Motor neuron (in vitro differentiated cells): ENCODE results near the gene SHROOM3. TPM values are rescaled to one million over a fixed set of nuclear protein-coding genes. Genes with fewer than 3 reads are reported as not detected.

ENCODE experiments used
- ATAC-seq, 8 experiments: fragments of 200-7000 bp; cut with Tn5 transposase; replicated peaks in 6 of 8; 2 replicates each; pipeline ENCODE4 v1.8.0; 2021; ENCODE audit warnings: mild to moderate bottlenecking in 8 of 8, moderate library complexity in 8 of 8
- H3K27ac ChIP-seq, 2 donors: fragments of 250-450 bp; sonication (Bioruptor Pico); 2 replicates each; pipeline ENCODE4 v1.9.0; 2021; ENCODE audit warnings: antibody characterized with exemption in 2 of 2, mild to moderate bottlenecking in 2 of 2, moderate library complexity in 1 of 2
- H3K4me1 ChIP-seq, 2 donors: fragments of 250-450 bp; sonication (Bioruptor Pico); replicated peaks in 1 of 2; 2 replicates each; pipeline ENCODE4 v1.6.1; 2021; ENCODE audit warnings: antibody characterized with exemption in 2 of 2, mild to moderate bottlenecking in 2 of 2, moderate library complexity in 1 of 2
- H3K4me3 ChIP-seq, 5 donors: fragments of 250-450 bp; sonication (Bioruptor Pico); 2 replicates each; pipeline ENCODE4 v1.9.0; 2021; ENCODE audit warnings: antibody characterized with exemption in 5 of 5, mild to moderate bottlenecking in 5 of 5, moderate library complexity in 4 of 5
- WGBS, 10 experiments: fragments of 450-650 bp; shearing (Covaris generic); methylation state at CpG; one replicate each; pipeline ENCODE4 v1.0.0; 2022; 5-methylcytosine and 5-hydroxymethylcytosine counted together
- in situ Hi-C, 9 experiments: fragments of 400-800 bp; cut with MboI; loops; one replicate each; pipeline ENCODE4 v1.15.0; 2021; ENCODE audit warnings: low sequenced_read_pairs in 9 of 9, low pct_unique_long_range_greater_than_20kb in 2 of 9; ENCODE audit not compliant: unreplicated experiment in 9 of 9
- total RNA-seq, 8 experiments: library from RNA; unstranded; fragments of 300-600 nt; gene quantifications; 2 replicates each; pipeline versions ENCODE4 v1.2.3 to v1.2.4, GENCODE V29; 2022

Gene SHROOM3
- total RNA-seq, 8 experiments from 2014 or later = 0.49 to 51.0 (median 7.9) TPM

DNA sequence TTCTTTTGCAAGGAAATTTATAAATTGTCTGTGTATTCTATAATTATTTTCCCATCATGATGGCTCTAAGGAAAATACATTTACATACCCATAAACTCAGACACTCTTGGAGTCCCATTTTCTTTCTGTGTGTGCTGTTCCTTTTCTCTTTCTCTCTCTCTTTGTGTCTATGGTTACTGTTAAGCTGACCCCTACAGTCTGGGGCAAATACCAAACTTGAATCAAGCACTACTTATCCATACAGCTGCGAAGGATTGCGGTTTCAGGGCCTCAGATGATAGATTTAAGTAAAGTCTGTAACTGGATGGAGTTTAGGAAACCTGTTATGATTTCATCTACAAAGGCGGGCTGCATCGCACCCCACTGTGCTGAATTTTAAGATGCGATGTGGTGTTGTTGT lies 150.2 kb downstream of the SHROOM3 start:
- peak overlapping the region in 1 of 2 donors; percentile 35 for H3K27ac ChIP-seq
- in situ Hi-C loops = no loop called here
- WGBS, 10 experiments = 48 to 100% (median 81%) methylated on average over 2 to 5 of the region's 5 CpGs
- ATAC-seq = peak in 1 of 8 experiments; percentile 14
- H3K4me1 ChIP-seq = peaks cover 41 to 45% of the 10 kb centered on the region in 2 donors
- H3K4me3 ChIP-seq = peak overlapping the region in 1 of 5 donors; percentile 38

DNA sequence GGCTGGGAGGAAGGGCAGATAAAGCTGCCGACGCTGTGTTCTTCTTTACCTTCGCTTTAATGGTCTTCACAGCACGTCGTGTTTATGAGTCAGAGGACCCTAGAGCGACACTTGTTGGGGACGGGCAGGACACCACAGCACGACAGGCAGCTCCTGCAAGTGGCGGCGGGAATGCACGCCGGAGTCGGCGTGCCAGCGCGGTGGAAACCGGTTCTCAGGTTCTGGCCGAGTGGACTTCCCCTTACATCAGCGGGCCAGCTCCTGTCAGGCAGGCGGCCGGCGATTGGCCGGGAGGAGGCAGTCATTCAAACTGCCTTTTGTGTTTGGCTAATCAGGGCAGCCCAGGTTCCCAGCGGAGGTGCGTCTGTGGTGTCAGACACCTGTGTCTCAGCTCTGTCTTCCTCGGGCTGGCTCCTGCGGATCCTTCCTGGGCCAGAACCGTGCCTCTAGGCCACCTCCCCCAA lies 150.9 kb downstream of the SHROOM3 start:
- peaks cover 47 to 51% of the 10 kb centered on the region in 2 donors for H3K4me1 ChIP-seq
- in situ Hi-C loops = no loop called here
- ATAC-seq = peak in 7 of 8 experiments; percentile 20 to 92 (median 89)

DNA sequence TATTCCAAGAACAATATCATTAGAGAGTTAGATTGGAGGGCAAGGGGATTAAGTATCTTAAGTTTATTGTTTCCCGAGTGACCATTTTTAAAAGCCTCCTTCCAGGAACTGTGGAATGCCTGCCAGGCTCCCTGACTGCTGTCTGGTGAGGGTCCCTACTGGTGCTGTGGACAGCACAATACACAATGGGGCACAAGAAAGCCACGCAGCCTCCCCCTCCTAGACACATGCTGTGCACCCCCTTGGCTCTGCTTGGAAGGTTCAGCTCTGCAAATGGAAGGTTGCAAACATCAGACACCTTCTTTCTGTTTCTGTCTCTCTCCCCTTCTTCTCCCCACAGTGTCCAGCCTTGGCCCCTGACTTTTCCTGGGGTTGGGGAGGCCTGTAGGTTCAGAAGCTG lies 153.2 kb downstream of the SHROOM3 start:
- in situ Hi-C loops = no loop called here
- 40 to 100% (median 83%) methylated on average over 1 to 2 of the region's 2 CpGs; no CpG with 5 or more reads in 3 of the 10 experiments for WGBS, 10 experiments
- Histone ChIP-seq H3K27ac (no peak overlapping the region), H3K4me1 (peaks cover 42 to 46% of the 10 kb centered on the region in 2 donors), H3K4me3 (no peak overlapping the region)
- ATAC-seq = no peak

More for the DNA sequence above, 150.9 kb downstream of the SHROOM3 start:
- peak overlapping the region in 1 of 2 donors; percentile 35 for H3K27ac ChIP-seq
- WGBS, 10 experiments = 0 to 56% (median 24%) methylated on average over 2 to 15 of the region's 28 CpGs
- peak overlapping the region; percentile 13 to 38 (median 14) for H3K4me3 ChIP-seq

DNA sequence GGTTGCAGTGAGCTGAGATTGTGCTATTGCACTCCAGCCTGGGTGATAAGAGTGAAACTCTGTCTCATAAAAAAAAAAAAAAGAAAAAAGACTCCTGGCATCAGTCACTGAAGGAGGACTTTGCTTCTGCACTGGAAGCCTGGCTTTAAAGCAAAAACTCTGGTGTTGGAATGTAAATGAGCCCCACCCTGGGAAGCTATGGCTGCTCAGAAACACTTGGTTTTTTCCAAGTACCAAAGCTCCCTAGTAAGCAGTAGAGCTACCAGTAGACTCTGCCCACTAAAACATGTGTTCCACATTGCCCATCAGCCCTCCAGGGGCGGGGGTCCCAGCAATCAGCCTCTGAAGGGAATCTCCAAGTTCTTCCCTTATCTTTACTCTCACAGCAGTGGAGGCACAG lies 154.4 kb downstream of the SHROOM3 start:
- Histone ChIP-seq H3K27ac (no peak overlapping the region), H3K4me1 (peaks cover 40 to 46% of the 10 kb centered on the region in 2 donors), H3K4me3 (no peak overlapping the region)
- 0 to 20% (median 0%) methylated on average over 1 of the region's 1 CpG; no CpG with 5 or more reads in 7 of the 10 experiments for WGBS, 10 experiments
- in situ Hi-C loops = no loop called here
- peak in 3 of 8 experiments; percentile 36 to 68 (median 54) for ATAC-seq

DNA sequence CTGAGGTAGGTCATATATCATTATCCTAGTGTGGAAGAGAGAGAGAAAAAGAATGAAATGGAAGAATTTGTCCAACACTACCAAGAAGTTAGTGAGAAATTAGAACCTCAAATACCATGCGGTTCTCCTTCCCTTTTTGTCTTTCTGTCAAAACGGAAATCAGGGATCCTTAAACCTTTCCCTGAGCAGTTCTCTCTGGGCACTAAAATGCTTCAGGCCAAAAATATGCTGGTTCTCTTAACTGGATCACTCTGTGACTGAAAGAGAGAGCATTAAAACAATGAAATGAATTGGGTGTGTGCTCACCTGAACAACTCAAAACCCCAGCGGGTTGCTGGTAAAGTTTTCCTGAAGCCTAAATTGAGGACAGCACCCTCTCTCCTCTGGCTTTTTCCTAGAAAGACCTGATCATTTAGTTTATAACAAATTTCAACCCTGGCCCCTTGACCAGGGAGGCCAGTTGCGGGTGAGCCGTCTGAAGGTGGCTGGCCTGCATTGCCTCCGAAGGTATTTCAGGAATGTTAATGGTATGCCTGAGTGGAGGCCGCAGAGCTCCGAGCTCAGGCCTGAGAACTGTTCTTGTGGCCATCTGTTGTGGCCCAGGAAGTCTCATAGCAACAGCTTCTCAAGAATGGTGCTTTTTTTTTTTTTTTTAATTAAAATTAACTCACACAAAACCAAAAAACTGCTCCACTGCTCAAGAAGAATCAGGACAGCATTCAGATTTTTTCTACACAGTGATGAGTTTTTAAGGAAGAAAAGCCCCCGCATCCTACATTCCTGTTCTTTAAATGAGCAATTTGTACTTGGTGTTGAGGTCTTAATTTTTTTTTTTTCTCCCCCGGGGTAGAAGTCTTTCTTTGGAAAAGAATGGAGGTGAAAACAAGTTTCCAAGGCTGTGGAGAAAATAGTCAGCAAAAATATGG lies 155.1 kb downstream of the SHROOM3 start:
- WGBS, 10 experiments = 0 to 70% (median 34%) methylated on average over 2 to 10 of the region's 10 CpGs
- Histone ChIP-seq H3K27ac (peak overlapping the region; percentile 45 to 55), H3K4me3 (no peak overlapping the region), H3K4me1 (peaks cover 33 to 45% of the 10 kb centered on the region in 2 donors)
- in situ Hi-C loops = no loop called here
- peak; percentile 48 to 89 (median 58) for ATAC-seq

DNA sequence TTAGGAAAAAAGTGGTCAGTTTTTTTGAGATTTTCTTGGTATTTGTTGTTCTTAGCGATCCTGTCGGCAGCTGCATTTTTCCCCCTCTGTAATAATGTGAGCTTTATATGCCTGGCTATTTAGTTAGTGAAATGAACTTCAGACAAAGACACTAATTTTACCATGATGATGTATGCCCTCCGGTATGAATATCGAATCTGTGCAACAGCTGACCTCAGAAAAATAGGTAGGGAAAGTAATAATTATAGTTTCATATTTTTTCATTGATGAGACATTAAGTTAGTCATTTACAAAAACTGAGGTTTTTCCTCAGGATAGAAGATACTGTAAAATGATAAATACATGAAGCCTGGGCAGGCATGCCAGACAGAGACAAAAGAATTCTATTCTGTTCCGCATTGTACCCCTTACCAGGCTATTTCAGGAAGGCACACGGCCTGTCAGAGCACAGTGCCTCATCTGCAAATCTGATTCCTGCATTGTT lies 155.8 kb downstream of the SHROOM3 start:
- 3 to 62% (median 40%) methylated on average over 1 to 6 of the region's 6 CpGs; no CpG with 5 or more reads in 1 of the 10 experiments for WGBS, 10 experiments
- no peak overlapping the region for H3K4me3 ChIP-seq
- in situ Hi-C loops = no loop called here
- peak overlapping the region; percentile 21 to 33 for H3K27ac ChIP-seq
- peak; percentile 20 to 63 (median 40) for ATAC-seq
- peaks cover 26 to 38% of the 10 kb centered on the region in 2 donors for H3K4me1 ChIP-seq

DNA sequence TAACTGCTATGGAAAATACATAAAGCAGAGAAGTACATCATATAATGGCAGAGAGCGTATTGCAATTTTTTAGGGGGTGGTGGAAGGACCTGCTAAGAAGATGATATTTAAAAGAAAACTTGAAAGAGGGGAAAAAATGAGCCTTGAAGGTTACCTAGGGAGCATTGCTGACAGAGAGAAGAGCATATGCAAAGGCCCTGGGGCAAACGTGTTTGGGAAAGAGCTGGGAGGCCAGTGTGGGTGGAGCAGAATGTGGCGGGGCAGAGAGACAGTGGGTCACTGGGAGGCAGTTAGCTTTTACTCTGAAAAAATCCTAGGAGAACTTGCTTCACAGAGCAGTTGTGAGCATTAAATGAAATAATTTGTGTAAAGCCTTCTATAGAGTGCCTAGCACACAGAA lies 157.0 kb downstream of the SHROOM3 start:
- no peak for ATAC-seq
- Histone ChIP-seq H3K4me3 (no peak overlapping the region), H3K4me1 (peaks cover 20 to 32% of the 10 kb centered on the region in 2 donors), H3K27ac (no peak overlapping the region)
- 61 to 100% (median 80%) methylated on average over 1 to 2 of the region's 3 CpGs; no CpG with 5 or more reads in 2 of the 10 experiments for WGBS, 10 experiments
- in situ Hi-C loops = no loop called here

DNA sequence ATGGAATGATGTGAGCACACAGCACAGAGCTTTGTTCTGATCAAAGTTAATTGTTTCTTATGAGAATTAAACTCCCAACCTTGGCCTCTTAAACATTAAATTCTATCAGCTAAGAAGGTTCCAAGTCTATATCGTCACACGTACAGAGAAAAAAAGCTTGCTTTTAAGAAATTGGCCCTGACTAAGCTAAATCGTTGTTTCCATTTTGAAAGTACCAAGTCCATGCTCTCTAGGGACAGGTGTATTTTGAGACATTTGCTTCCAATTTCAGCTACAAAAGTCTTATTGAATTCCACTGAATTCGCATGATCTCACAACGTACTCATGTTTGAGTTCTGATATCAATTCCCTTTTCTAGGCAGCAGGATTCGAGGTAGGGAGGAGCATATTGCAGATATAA lies 157.4 kb downstream of the SHROOM3 start:
- Histone ChIP-seq H3K4me1 (peaks cover 20 to 32% of the 10 kb centered on the region in 2 donors), H3K4me3 (no peak overlapping the region), H3K27ac (no peak overlapping the region)
- in situ Hi-C loops = no loop called here
- WGBS, 10 experiments = 85 to 100% (median 95%) methylated on average over 3 to 6 of the region's 6 CpGs
- no peak for ATAC-seq

DNA sequence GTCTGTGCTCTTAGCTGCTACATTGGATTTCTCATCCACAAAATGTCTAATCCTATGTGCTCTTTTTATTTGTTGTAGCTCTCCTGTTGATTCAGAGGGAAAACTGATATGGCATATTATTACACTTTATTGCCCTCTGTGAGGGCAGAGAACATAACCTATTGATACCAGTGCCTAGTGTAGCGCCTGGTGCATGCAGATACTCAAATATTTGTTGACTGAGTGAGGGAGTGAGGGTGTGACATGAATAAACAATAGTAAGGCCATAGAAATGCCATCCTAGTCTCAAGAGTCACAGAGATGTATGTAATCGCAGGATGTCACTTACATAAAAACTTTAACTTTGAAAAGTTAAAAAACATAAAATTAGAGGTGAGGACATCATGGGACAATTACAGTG lies 159.1 kb downstream of the SHROOM3 start:
- ATAC-seq = peak in 3 of 8 experiments; percentile 25 to 62 (median 39)
- WGBS, 10 experiments = 57 to 100% (median 90%) methylated on average over 1 to 2 of the region's 2 CpGs; no CpG with 5 or more reads in 1 of the 10 experiments

DNA sequence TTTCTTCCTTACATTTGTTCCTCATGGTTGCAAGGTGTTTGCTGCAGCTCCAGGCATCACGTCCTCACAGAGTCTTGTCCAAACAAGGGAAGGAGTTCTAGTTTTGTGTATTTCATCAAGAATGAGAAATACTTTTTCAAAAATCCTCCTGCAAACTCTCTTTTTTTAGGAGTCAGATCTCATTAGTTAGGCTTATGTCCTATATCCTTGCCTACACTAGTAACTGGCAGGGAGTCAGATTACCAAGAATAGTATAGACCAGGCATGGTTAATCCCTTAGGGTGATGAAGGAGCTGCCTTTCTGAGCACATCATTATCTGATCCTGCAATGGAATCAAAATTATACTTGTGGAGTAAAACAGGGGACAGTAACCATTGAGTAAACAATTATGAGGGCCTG lies 160.4 kb downstream of the SHROOM3 start:
- Histone ChIP-seq H3K27ac (no peak overlapping the region), H3K4me3 (no peak overlapping the region), H3K4me1 (peaks cover 10 to 16% of the 10 kb centered on the region in 2 donors)
- in situ Hi-C loops = no loop called here
- 38 to 100% (median 100%) methylated on average over 1 of the region's 1 CpG; no CpG with 5 or more reads in 5 of the 10 experiments for WGBS, 10 experiments
- ATAC-seq = no peak

More for the DNA sequence above, 159.1 kb downstream of the SHROOM3 start:
- Histone ChIP-seq H3K27ac (no peak overlapping the region), H3K4me3 (no peak overlapping the region), H3K4me1 (peaks cover 20 to 27% of the 10 kb centered on the region in 2 donors)
- in situ Hi-C loops = no loop called here

DNA sequence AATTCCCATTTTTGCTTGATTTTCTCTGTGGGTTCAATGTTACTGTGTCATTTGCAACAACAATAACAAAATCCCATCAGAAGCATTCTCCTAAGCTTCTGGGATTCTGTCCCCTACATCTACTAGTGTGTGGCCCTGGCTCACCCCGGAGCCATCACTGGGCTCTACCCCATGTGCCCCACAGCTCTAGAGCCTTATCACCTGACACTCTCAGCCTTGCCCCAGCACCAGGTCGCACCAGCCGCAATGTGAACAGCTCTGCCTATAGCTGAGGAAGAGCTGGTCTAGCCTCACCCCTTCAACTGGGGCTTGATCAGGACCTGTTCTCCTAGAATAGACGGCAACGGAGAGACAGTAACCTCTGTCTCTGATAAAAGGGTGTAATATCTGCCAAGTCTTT lies 161.7 kb downstream of the SHROOM3 start:
- peaks cover 0 to 8% of the 10 kb centered on the region in 2 donors for H3K4me1 ChIP-seq
- in situ Hi-C loops = no loop called here
- 87 to 100% (median 97%) methylated on average over 2 to 3 of the region's 5 CpGs; no CpG with 5 or more reads in 4 of the 10 experiments for WGBS, 10 experiments
- no peak overlapping the region for H3K27ac ChIP-seq
- H3K4me3 ChIP-seq = no peak overlapping the region
- no peak for ATAC-seq

DNA sequence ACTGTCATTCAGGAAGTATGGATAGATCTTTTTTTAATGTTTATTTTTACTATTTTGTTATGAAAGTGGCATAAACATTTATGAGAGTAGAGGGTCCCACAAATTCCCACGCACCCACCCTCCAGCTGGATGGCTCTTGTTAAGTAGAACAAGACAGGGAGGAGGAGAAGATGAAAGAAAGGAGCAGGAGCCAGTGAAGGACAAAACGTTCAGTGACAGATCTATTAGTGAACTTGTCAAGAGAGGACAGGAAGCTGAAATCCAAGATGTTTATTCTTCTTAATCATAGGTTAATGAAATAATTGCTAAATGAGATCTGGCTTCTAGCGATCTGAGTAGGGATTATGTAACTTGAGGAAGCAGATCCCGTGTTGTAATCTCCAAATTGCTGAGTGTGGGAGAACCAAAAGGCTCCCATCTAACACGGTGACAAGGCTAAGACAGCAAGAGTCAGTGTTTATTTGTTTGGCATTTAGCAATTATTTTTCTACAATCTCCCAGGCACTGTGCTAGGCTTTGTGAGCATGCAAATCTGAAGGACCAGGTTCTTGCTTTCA lies 162.5 kb downstream of the SHROOM3 start:
- Histone ChIP-seq H3K4me3 (no peak overlapping the region), H3K4me1 (peaks cover 0 to 8% of the 10 kb centered on the region in 2 donors), H3K27ac (no peak overlapping the region)
- WGBS, 10 experiments = 0 to 100% (median 81%) methylated on average over 1 to 5 of the region's 5 CpGs
- in situ Hi-C loops = no loop called here
- ATAC-seq = no peak

DNA sequence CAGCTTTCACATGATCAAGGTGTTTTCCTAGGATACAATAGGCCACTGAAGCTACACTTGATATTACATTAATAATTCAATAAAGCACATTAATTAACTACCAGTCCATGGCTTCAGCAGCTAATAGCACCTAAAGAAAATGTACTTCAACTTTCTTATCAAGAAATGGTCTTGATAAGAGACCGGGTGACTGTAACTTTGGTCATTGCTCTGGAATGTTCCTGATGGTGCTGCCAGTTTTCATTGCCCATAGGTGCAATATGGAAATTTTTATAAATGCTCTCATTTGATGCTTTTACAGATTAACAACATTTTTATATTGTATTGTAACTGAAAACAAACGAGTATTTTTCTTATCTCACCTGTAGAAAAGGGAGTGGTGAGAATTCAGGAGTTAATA lies 165.4 kb downstream of the SHROOM3 start:
- Histone ChIP-seq H3K4me3 (no peak overlapping the region), H3K27ac (no peak overlapping the region), H3K4me1 (peaks cover 0 to 3% of the 10 kb centered on the region in 2 donors)
- no peak for ATAC-seq
- in situ Hi-C loops = no loop called here
- WGBS, 10 experiments = 56 to 93% (median 75%) methylated on average over 1 to 2 of the region's 2 CpGs; no CpG with 5 or more reads in 1 of the 10 experiments
